ENCODE results near the gene STING1.
"Not testable (repeated sequence)": the region's sequence is repeated elsewhere in the genome, so short reads cannot be mapped to it uniquely, and the experiment has no call there.

The STING1 gene

GRCh38 chr5:139482050-139482889, at the start of gene STING1:
Gene STING1, minus strand, starts transcription at chr5:139482758. Its CDS starts 1,054 bp downstream, at chr5:139481704.
- peak; percentile 93 to 96 for DNase-seq

GRCh38 chr5:139531772-139532169, 49.2 kb upstream of the STING1 start:
- DNase-seq = no peak

- DNase-seq = not testable (repeated sequence)
Measured at GRCh38 chr5:139530079-139530478, 47.5 kb upstream of the STING1 start.

GRCh38 chr5:139528695-139529094, 46.1 kb upstream of the STING1 start:
- DNase-seq = not testable (repeated sequence)

GRCh38 chr5:139527896-139528467, 45.4 kb upstream of the STING1 start:
- DNase-seq = not testable (repeated sequence)

GRCh38 chr5:139527090-139527470, 44.5 kb upstream of the STING1 start:
- DNase-seq = not testable (repeated sequence)

- not testable (repeated sequence) for DNase-seq
Measured at GRCh38 chr5:139526309-139527089, 43.9 kb upstream of the STING1 start.

- not testable (repeated sequence) for DNase-seq
Measured at GRCh38 chr5:139525586-139526308, 43.2 kb upstream of the STING1 start.

GRCh38 chr5:139524940-139525585, 42.5 kb upstream of the STING1 start:
- DNase-seq = no peak

- DNase-seq = no peak
Measured at GRCh38 chr5:139524446-139524845, 41.9 kb upstream of the STING1 start.

- no peak for DNase-seq
Measured at GRCh38 chr5:139523635-139524445, 41.3 kb upstream of the STING1 start.

- peak; percentile 64 to 71 for DNase-seq
Measured at GRCh38 chr5:139517683-139518564, 35.4 kb upstream of the STING1 start.

GRCh38 chr5:139514486-139514856, 31.9 kb upstream of the STING1 start:
- no peak for DNase-seq

GRCh38 chr5:139513852-139514485, 31.4 kb upstream of the STING1 start:
- no peak for DNase-seq

- DNase-seq = peak; percentile 72 to 81
Measured at GRCh38 chr5:139513434-139513833, 30.9 kb upstream of the STING1 start.

GRCh38 chr5:139512786-139513390, 30.3 kb upstream of the STING1 start:
- peak; percentile 23 to 30 for DNase-seq

- not testable (repeated sequence) for DNase-seq
Measured at GRCh38 chr5:139504722-139505121, 22.2 kb upstream of the STING1 start.

- not testable (repeated sequence) for DNase-seq
Measured at GRCh38 chr5:139503879-139504278, 21.3 kb upstream of the STING1 start.

All from AML-193 (cell line).